ENCODE results near the gene ZFYVE21.

- TF ChIP-seq EZH2 (IDR thresholded peaks at IDR 0.05; ENCODE audit: low read length, missing control alignments): no peak
- TF ChIP-seq, protein P1, sequence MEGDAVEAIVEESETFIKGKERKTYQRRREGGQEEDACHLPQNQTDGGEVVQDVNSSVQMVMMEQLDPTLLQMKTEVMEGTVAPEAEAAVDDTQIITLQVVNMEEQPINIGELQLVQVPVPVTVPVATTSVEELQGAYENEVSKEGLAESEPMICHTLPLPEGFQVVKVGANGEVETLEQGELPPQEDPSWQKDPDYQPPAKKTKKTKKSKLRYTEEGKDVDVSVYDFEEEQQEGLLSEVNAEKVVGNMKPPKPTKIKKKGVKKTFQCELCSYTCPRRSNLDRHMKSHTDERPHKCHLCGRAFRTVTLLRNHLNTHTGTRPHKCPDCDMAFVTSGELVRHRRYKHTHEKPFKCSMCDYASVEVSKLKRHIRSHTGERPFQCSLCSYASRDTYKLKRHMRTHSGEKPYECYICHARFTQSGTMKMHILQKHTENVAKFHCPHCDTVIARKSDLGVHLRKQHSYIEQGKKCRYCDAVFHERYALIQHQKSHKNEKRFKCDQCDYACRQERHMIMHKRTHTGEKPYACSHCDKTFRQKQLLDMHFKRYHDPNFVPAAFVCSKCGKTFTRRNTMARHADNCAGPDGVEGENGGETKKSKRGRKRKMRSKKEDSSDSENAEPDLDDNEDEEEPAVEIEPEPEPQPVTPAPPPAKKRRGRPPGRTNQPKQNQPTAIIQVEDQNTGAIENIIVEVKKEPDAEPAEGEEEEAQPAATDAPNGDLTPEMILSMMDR (conservative IDR thresholded peaks at IDR 0.05 in 1 of 2, IDR thresholded peaks at IDR 0.05 in 1 of 2; ENCODE audit: low read depth in 1 of 2, low read length in 2 of 2): no peak
These were observed 34.9 kb upstream of the ZFYVE21 start for GRCh38 chr14:103680491-103681231.

All from fibroblast of lung (primary cell).